ENCODE measurements around the gene SYNDIG1. TPM values are rescaled to one million over a fixed set of nuclear protein-coding genes. Genes with fewer than 3 reads are reported as not detected.

Gene SYNDIG1
- total and polyA plus RNA-seq, 9 of the 15 experiments (the other 6 are each of a cell fraction or from before 2014, with no cell fraction given) = not detected

GRCh38 chr20:24528583-24529368 lies 59.3 kb downstream of the SYNDIG1 start:
- Histone ChIP-seq H2AFZ (ENCODE audit: low read depth, low read length) (no peak overlapping the region), H3K4me2 (ENCODE audit: insufficient read depth, low read length) (no peak overlapping the region), H3K36me3 (ENCODE audit: control insufficient read depth, insufficient read depth, low read length) (no peaks in the 10 kb centered on the region), H4K20me1 (replicated peaks; ENCODE audit: control insufficient read depth, insufficient read depth, low read length) (no peaks in the 10 kb centered on the region), H3K27me3 (ENCODE audit: control insufficient read depth in 2 of 2, insufficient read depth in 2 of 2, low read length in 2 of 2) (no peaks in the 10 kb centered on the region), H3K79me2 (ENCODE audit: control insufficient read depth, insufficient read depth, low read length) (no peaks in the 10 kb centered on the region), H3K9me3 (replicated peaks; ENCODE audit: control insufficient read depth, insufficient read depth, low read depth, low read length) (no peaks in the 10 kb centered on the region), H3K4me3 (no peak overlapping the region), H3K9ac (ENCODE audit: insufficient read depth in 1 of 2, low read depth in 2 of 2, low read length in 2 of 2) (no peak overlapping the region), H3K27ac (ENCODE audit: extremely low read depth, low read depth, low read length) (no peak overlapping the region), H3K4me1 (replicated peaks in 1 of 2; ENCODE audit: control insufficient read depth in 2 of 2, insufficient read depth in 2 of 2, low read length in 2 of 2) (no peaks in the 10 kb centered on the region), H3K9me1 (ENCODE audit: control insufficient read depth, insufficient read depth, low read length) (no peaks in the 10 kb centered on the region)
- ATAC-seq (no peak), FAIRE-seq (no peak), DNase-seq (ENCODE audit: extremely low read depth in 1 of 4, low spot score in 3 of 4) (no peak)
- no peak for TF ChIP-seq RBM22 (IDR thresholded peaks at IDR 0.05; ENCODE audit: low read depth, low read length, poor library complexity, severe bottlenecking)
- no peak for TF ChIP-seq ZHX1 (conservative IDR thresholded peaks at IDR 0.05; ENCODE audit: low read length)
- no peak for TF ChIP-seq SOX6 (IDR thresholded peaks at IDR 0.05)
- no peak for TF ChIP-seq YY1 (IDR thresholded peaks at IDR 0.05; ENCODE audit: borderline replicate concordance in 1 of 3, control insufficient read depth in 1 of 3, extremely low read depth in 1 of 3, insufficient read depth in 3 of 3, insufficient read length in 1 of 3, insufficient replicate concordance in 2 of 3, low read depth in 1 of 3, low read length in 2 of 3)
- TF ChIP-seq JUN (IDR thresholded peaks at IDR 0.05; ENCODE audit: borderline replicate concordance, low read depth, low read length) = no peak
- no peak for TF ChIP-seq JUN (CRISPR knock-in tag; IDR thresholded peaks at IDR 0.05; ENCODE audit: borderline replicate concordance)
- no peak for TF ChIP-seq DDX20 (tag; IDR thresholded peaks at IDR 0.05; ENCODE audit: low read depth)
- TF ChIP-seq FOXJ3 (CRISPR knock-in tag; IDR thresholded peaks at IDR 0.05) = no peak
- TF ChIP-seq ZNF165 (CRISPR knock-in tag; IDR thresholded peaks at IDR 0.05; ENCODE audit: borderline replicate concordance) = no peak
- no peak for TF ChIP-seq MEF2A (IDR thresholded peaks at IDR 0.05; ENCODE audit: control insufficient read depth, low read depth, low read length)
- WGBS (ENCODE audit: insufficient coverage, low coverage, missing lambda C conversion rate) = 0% methylated on average over 1 of the region's 3 CpGs
- BruUV-seq (replicated peaks) = no TSS peak
- ChIA-PET POLR2A (no interaction called here), CTCF (ENCODE audit: low intra/inter-chr PET ratio) (no interaction called here)
- in situ Hi-C loops (cut with MboI) (no loop called here), intact Hi-C loops (cut with micrococcal nuclease) (no loop called here)
